ENCODE measurements around the gene AP2B1. TPM values are rescaled to one million over a fixed set of nuclear protein-coding genes. Genes with fewer than 3 reads are reported as not detected.

Gene AP2B1
- total RNA-seq, 4 donors from 2014 or later, result 62.6 to 94.3 (median 79.4) TPM

GRCh38 chr17:35668802-35669201 lies 81.7 kb downstream of the AP2B1 start:
- TF ChIP-seq CTCF (IDR thresholded peaks at IDR 0.05), result no peak
- ATAC-seq (ENCODE audit: low FRiP score), result no peak
- no peak for DNase-seq (ENCODE audit: low spot score)

GRCh38 chr17:35674552-35674951 lies 87.4 kb downstream of the AP2B1 start:
- DNase-seq (ENCODE audit: low spot score), result no peak
- no peak for TF ChIP-seq CTCF (IDR thresholded peaks at IDR 0.05)
- ATAC-seq (ENCODE audit: low FRiP score), result no peak

- DNase-seq (ENCODE audit: low spot score) (no peak), ATAC-seq (ENCODE audit: low FRiP score) (no peak)
- no peak for TF ChIP-seq CTCF (IDR thresholded peaks at IDR 0.05)
Measured at GRCh38 chr17:35676441-35676840, 89.3 kb downstream of the AP2B1 start.

- ATAC-seq (ENCODE audit: low FRiP score) (no peak), DNase-seq (ENCODE audit: low spot score) (no peak)
- TF ChIP-seq CTCF (IDR thresholded peaks at IDR 0.05), result no peak
Measured at GRCh38 chr17:35679007-35679682, 92.0 kb downstream of the AP2B1 start.

GRCh38 chr17:35683591-35683990 lies 96.5 kb downstream of the AP2B1 start:
- no peak for TF ChIP-seq CTCF (IDR thresholded peaks at IDR 0.05)
- ATAC-seq (ENCODE audit: low FRiP score) (no peak), DNase-seq (ENCODE audit: low spot score) (no peak)

GRCh38 chr17:35684055-35684802 lies 97.1 kb downstream of the AP2B1 start:
- DNase-seq (ENCODE audit: low spot score) (no peak), ATAC-seq (ENCODE audit: low FRiP score) (peak; percentile 51)
- TF ChIP-seq CTCF (IDR thresholded peaks at IDR 0.05), result no peak

Data from omental fat pad (tissue), 4 donors.